MCF 10A (cell line): ENCODE results near the gene HIF1AN. TPM values are rescaled to one million over a fixed set of nuclear protein-coding genes. Genes with fewer than 3 reads are reported as not detected.

Source experiments
- BruUV-seq: library from RNA; stranded (reverse); fragments of 400-500 nt; replicated peaks from 2 replicates; lab custom pipeline; 2021; lab: Mats Ljungman, UMichigan
- CTCF ChIA-PET: fragments of 300-600 bp; sonication (Branson Sonifier 250); formaldehyde crosslinking; extraction: SDS; loops from one replicate; lab custom pipeline; 2021; ENCODE audit warnings: antibody characterized with exemption, inconsistent platforms; lab: Yijun Ruan, JAX
- POLR2A ChIA-PET: fragments of 300-600, 350-650 bp; sonication (Branson Sonifier 250); formaldehyde crosslinking; extraction: SDS; loops from one replicate; lab custom pipeline; 2020; ENCODE audit warnings: antibody characterized with exemption, inconsistent platforms; lab: Yijun Ruan, JAX
- DNase-seq: peaks from one replicate; pipeline ENCODE4 v3.0.0-alpha.2; 2018; ENCODE audit not compliant: unreplicated experiment
- H3K27ac Mint-ChIP-seq: one replicate; pipeline ENCODE4 v1.8.0; 2022; ENCODE audit warnings: mild to moderate bottlenecking, low read depth, mixed read lengths; ENCODE audit not compliant: unreplicated experiment
- H3K27me3 Mint-ChIP-seq: one replicate; pipeline ENCODE4 v1.8.0; 2022; ENCODE audit warnings: mixed read lengths; ENCODE audit not compliant: insufficient read depth, unreplicated experiment
- H3K36me3 Mint-ChIP-seq: one replicate; pipeline ENCODE4 v1.8.0; 2022; ENCODE audit warnings: mild to moderate bottlenecking, moderate library complexity, mixed read lengths; ENCODE audit not compliant: insufficient read depth, unreplicated experiment
- H3K4me1 Mint-ChIP-seq: one replicate; pipeline ENCODE4 v1.8.0; 2022; ENCODE audit warnings: mixed read lengths; ENCODE audit not compliant: insufficient read depth, unreplicated experiment
- H3K4me3 Mint-ChIP-seq: one replicate; pipeline ENCODE4 v1.8.0; 2022; ENCODE audit warnings: mild to moderate bottlenecking, moderate library complexity, mixed read lengths; ENCODE audit not compliant: unreplicated experiment
- H3K9me3 Mint-ChIP-seq: one replicate; pipeline ENCODE4 v1.8.0; 2022; ENCODE audit warnings: mixed read lengths; ENCODE audit not compliant: unreplicated experiment
- CTCF ChIP-seq: fragments of 200-600 bp; IDR thresholded peaks from one replicate; pipeline ENCODE4 v1.8.0; 2022; ENCODE audit warnings: antibody characterized with exemption, mild to moderate bottlenecking; ENCODE audit not compliant: unreplicated experiment
- intact Hi-C: fragments of 100-400 bp; cut with micrococcal nuclease; formaldehyde crosslinking; loops from 2 replicates; pipeline ENCODE4 v1.14.1; 2022
- total RNA-seq: library from RNA; stranded (reverse); gene quantifications from 2 replicates; pipeline ENCODE4 v1.2.3, GENCODE V29; 2022

HIF1AN gene
- total RNA-seq, 1 experiment from 2014 or later: 40.1 TPM

- Mint-ChIP-seq H3K4me1 (peaks cover 12% of the 10 kb centered on the region), H3K36me3 (peaks cover 17% of the 10 kb centered on the region), H3K27ac (peak within 1 kb of the TSS; percentile 94), H3K9me3 (no peaks in the 10 kb centered on the region), H3K27me3 (no peaks in the 10 kb centered on the region), H3K4me3 (peak within 1 kb of the TSS; percentile 90)
- intact Hi-C loops: loop anchor here (10.0 kb wide), 1 partner anchor 345 kb away; no protein-coding TSS in a partner anchor
- TF ChIP-seq CTCF: no peak
- ChIA-PET CTCF (interaction anchor here (0.8 to 3.7 kb wide), 5 partner anchors 12 to 348 kb away, joined by 3 to 24 read pairs (median 3); no protein-coding TSS in a partner anchor), POLR2A (interaction anchor here (0.8 to 2.5 kb wide), 7 partner anchors 11 to 383 kb away, joined by 3 to 7 read pairs (median 3); partner anchors contain the start of genes SCD and SLF2)
- BruUV-seq: TSS peak; percentile 47
- peak; percentile 82 for DNase-seq
These were observed 6.1 kb upstream of the HIF1AN start, which contains the start of gene NDUFB8 for GRCh38 chr10:100529475-100530298. Gene NDUFB8, minus strand, starts transcription at chr10:100529871. Its CDS starts 20 bp downstream, at chr10:100529851.

GRCh38 chr10:100531761-100532160, 4.0 kb upstream of the HIF1AN start:
- ChIA-PET POLR2A (interaction anchor here (0.6 kb wide), 2 partner anchors 382 to 1425 kb away, joined by 3 read pairs; no protein-coding TSS in a partner anchor), CTCF (interaction anchor here (0.9 to 1.0 kb wide), 2 partner anchors 23 to 381 kb away, joined by 3 read pairs; partner anchors contain the start of gene SLF2)
- no peak overlapping the region for H3K4me3 Mint-ChIP-seq
- H3K36me3 Mint-ChIP-seq: peaks cover 4% of the 10 kb centered on the region
- H3K4me1 Mint-ChIP-seq: peaks cover 12% of the 10 kb centered on the region
- intact Hi-C loops: loop anchor here (10.0 kb wide), 1 partner anchor 343 kb away; no protein-coding TSS in a partner anchor
- TF ChIP-seq CTCF: no peak
- H3K27ac Mint-ChIP-seq: no peak overlapping the region
- H3K27me3 Mint-ChIP-seq: no peaks in the 10 kb centered on the region
- no TSS peak for BruUV-seq
- no peaks in the 10 kb centered on the region for H3K9me3 Mint-ChIP-seq
- DNase-seq: no peak

- H3K27ac Mint-ChIP-seq: no peak overlapping the region
- CTCF ChIA-PET: interaction anchor here (0.6 to 3.5 kb wide), 9 partner anchors 9 to 361 kb away, joined by 3 to 24 read pairs (median 5); no protein-coding TSS in a partner anchor
- H3K36me3 Mint-ChIP-seq: peaks cover 27% of the 10 kb centered on the region
- H3K9me3 Mint-ChIP-seq: no peaks in the 10 kb centered on the region
- H3K4me1 Mint-ChIP-seq: peaks cover 13% of the 10 kb centered on the region
- no peaks in the 10 kb centered on the region for H3K27me3 Mint-ChIP-seq
- no peak for TF ChIP-seq CTCF
- BruUV-seq: no TSS peak
- DNase-seq: no peak
- intact Hi-C loops: loop anchor here (10.0 kb wide), 1 partner anchor 340 kb away; no protein-coding TSS in a partner anchor
- POLR2A ChIA-PET: interaction anchor here (0.6 to 2.6 kb wide), 4 partner anchors 9 to 378 kb away, joined by 3 to 12 read pairs (median 6); partner anchors contain the start of gene SLF2
- H3K4me3 Mint-ChIP-seq: no peak overlapping the region
These were observed 1.0 kb upstream of the HIF1AN start for GRCh38 chr10:100534726-100535125.

- H3K27ac Mint-ChIP-seq: no peak overlapping the region
- POLR2A ChIA-PET: interaction anchor here (0.6 to 2.6 kb wide), 16 partner anchors 9 to 520 kb away, joined by 3 to 14 read pairs (median 4); partner anchors contain the start of gene SLF2
- intact Hi-C loops: loop anchor here (10.0 kb wide), 1 partner anchor 339 kb away; no protein-coding TSS in a partner anchor
- BruUV-seq: no TSS peak
- no peak overlapping the region for H3K4me3 Mint-ChIP-seq
- H3K9me3 Mint-ChIP-seq: no peaks in the 10 kb centered on the region
- peaks cover 8% of the 10 kb centered on the region for H3K4me1 Mint-ChIP-seq
- no peak for DNase-seq
- peaks cover 33% of the 10 kb centered on the region for H3K36me3 Mint-ChIP-seq
- no peak for TF ChIP-seq CTCF
- H3K27me3 Mint-ChIP-seq: no peaks in the 10 kb centered on the region
- CTCF ChIA-PET: interaction anchor here (0.6 to 3.5 kb wide), 21 partner anchors 9 to 545 kb away, joined by 3 to 24 read pairs (median 4); no protein-coding TSS in a partner anchor
These were observed 417 bp upstream of the HIF1AN start for GRCh38 chr10:100535338-100535714.
